Lower leg skin (tissue), 3 donors: ENCODE results near the gene RAB3GAP1.
"Not testable (repeated sequence)": the region's sequence is repeated elsewhere in the genome, so short reads cannot be mapped to it uniquely, and the experiment has no call there.

Source experiments
- CTCF ChIP-seq, 3 donors: fragments of 450-650 bp; IDR thresholded peaks; one replicate each; pipeline ENCODE4 v1.5.1; 2016; ENCODE audit warnings: antibody characterized with exemption in 3 of 3, mild to moderate bottlenecking in 3 of 3, moderate library complexity in 2 of 3
- POLR2A ChIP-seq, 2 donors: fragments of 450-650 bp; IDR thresholded peaks; one replicate each; pipeline ENCODE4 v1.6.1; 2016 to 2017; ENCODE audit warnings: antibody characterized with exemption in 2 of 2, mild to moderate bottlenecking in 1 of 2, moderate library complexity in 1 of 2

DNA sequence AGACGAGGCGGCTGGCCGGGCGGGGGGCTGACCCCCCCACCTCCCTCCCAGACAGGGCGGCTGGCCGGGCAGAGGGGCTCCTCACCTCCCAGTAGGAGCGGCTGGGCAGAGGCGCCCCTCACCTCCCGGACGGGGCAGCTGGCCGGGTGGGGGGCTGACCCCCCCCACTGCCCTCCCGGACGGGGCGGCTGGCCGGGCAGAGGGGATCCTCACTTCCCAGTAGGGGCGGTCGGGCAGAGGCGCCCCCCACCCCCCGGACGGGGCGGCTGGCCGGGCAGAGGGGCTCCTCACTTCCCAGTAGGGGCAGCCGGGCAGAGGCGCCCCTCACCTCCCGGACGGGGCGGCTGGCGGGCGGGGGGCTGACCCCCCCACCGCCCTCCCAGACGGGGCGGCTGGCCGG lies 18.9 kb upstream of the RAB3GAP1 start:
- not testable (repeated sequence) for TF ChIP-seq CTCF, POLR2A (IDR thresholded peaks at IDR 0.05)
